Stimulated activated CD4-positive, alpha-beta T cell treated with anti-CD3 and anti-CD28 coated beads, TNF-alpha, amount 100 ng/mL, for 24 hours (primary cell): ENCODE results near the gene ZNF570.

ENCODE experiments used
- DNase-seq, 3 experiments: peaks; one replicate each; pipeline ENCODE4 v3.0.0-alpha.2; 2020; ENCODE audit warnings: low read depth in 3 of 3

The ZNF570 gene

GRCh38 chr19:37468961-37469777 lies at the start of gene ZNF570:
TSS of gene ZNF570 (plus strand) at chr19:37469356. CDS start at chr19:37470355, 999 bp downstream.
- peak; percentile 76 to 82 (median 76) for DNase-seq

GRCh38 chr19:37452500-37453245 lies 16.5 kb upstream of the ZNF570 start:
- DNase-seq: no peak

- no peak for DNase-seq
Measured at GRCh38 chr19:37466277-37466797, 2.8 kb upstream of the ZNF570 start.

- DNase-seq: peak; percentile 76 to 86 (median 81)
Measured at GRCh38 chr19:37466798-37467607, 2.2 kb upstream of the ZNF570 start, which contains the start of gene ZNF569. TSS of gene ZNF569 (minus strand) at chr19:37467444. CDS start at chr19:37444921, 22,523 bp downstream.

- DNase-seq: no peak
Measured at GRCh38 chr19:37467608-37468090, 1.5 kb upstream of the ZNF570 start.

GRCh38 chr19:37470216-37470615 lies 1.1 kb downstream of the ZNF570 start:
- DNase-seq: no peak

- DNase-seq: no peak
Measured at GRCh38 chr19:37472165-37472564, 3.0 kb downstream of the ZNF570 start.

GRCh38 chr19:37484406-37485168 lies 15.4 kb downstream of the ZNF570 start:
- DNase-seq: no peak

GRCh38 chr19:37492213-37492612 lies 23.1 kb downstream of the ZNF570 start:
- no peak for DNase-seq

GRCh38 chr19:37505958-37506386 lies 36.8 kb downstream of the ZNF570 start:
- no peak for DNase-seq

GRCh38 chr19:37506387-37507166 lies 37.4 kb downstream of the ZNF570 start, which contains the start of gene ZNF793:
TSS of gene ZNF793 (plus strand) at chr19:37506939. CDS start at chr19:37523440, 16,501 bp downstream.
- peak; percentile 55 to 77 (median 64) for DNase-seq

GRCh38 chr19:37507167-37507464 lies 38.0 kb downstream of the ZNF570 start:
- DNase-seq: no peak

GRCh38 chr19:37511186-37511585 lies 42.0 kb downstream of the ZNF570 start:
- DNase-seq: no peak

GRCh38 chr19:37511821-37512220 lies 42.7 kb downstream of the ZNF570 start:
- no peak for DNase-seq

GRCh38 chr19:37513397-37513796 lies 44.2 kb downstream of the ZNF570 start:
- DNase-seq: no peak

- DNase-seq: no peak
Measured at GRCh38 chr19:37519890-37520289, 50.7 kb downstream of the ZNF570 start.

- no peak for DNase-seq
Measured at GRCh38 chr19:37537391-37537947, 68.3 kb downstream of the ZNF570 start.
